ENCODE data around the gene LMNA. TPM values are rescaled to one million over a fixed set of nuclear protein-coding genes. Genes with fewer than 3 reads are reported as not detected.
"Not testable (repeated sequence)": the region's sequence is repeated elsewhere in the genome, so short reads cannot be mapped to it uniquely, and the experiment has no call there.

LMNA gene
- total and polyA plus RNA-seq, 7 donors: 108 to 241 (median 187) TPM

DNA sequence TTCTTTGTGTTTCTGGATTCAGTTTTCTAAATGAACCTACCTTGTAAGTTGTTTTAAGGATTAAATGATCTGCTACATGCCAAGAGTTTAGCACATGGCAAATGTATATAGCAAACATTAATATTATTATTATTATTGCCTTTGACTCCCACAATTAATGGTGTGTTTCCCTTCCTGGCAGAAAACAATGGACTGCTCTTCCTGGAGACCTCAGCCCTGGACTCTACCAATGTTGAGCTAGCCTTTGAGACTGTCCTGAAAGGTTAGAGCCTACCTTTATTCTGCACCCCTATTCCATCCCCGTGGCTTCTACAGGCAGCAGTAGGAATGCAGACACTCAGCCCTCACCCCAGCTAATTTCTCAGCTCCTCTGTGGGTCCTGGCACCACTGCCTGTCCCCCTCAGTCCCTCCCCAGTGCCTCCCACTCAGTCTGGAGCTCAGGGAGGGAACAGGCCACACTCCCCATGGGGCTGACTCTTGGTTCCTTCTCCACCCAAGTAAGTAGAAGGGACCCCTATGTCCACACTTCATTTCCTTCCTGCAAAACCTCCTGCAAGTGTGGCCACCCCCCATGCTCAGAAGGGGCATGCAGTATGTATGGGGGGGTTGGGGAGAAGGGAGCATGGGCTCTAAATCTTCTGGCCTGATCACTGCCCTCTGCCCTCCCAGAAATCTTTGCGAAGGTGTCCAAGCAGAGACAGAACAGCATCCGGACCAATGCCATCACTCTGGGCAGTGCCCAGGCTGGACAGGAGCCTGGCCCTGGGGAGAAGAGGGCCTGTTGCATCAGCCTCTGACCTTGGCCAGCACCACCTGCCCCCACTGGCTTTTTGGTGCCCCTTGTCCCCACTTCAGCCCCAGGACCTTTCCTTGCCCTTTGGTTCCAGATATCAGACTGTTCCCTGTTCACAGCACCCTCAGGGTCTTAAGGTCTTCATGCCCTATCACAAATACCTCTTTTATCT is 44.7 kb upstream of the LMNA start:
- no peaks in the 10 kb centered on the region for H3K4me1 ChIP-seq
- WGBS, 2 donors: 85 to 88% methylated on average over 3 of the region's 3 CpGs
- no peak for DNase-seq
- H3K27me3 ChIP-seq: peaks cover 0 to 13% (median 0%) of the 10 kb centered on the region in 3 donors
- no peaks in the 10 kb centered on the region for H3K36me3 ChIP-seq
- no peak overlapping the region for H3K27ac ChIP-seq
- no peak for TF ChIP-seq EP300 (IDR thresholded peaks at IDR 0.05)
- TF ChIP-seq POLR2AphosphoS5 (IDR thresholded peaks at IDR 0.05): no peak
- TF ChIP-seq POLR2A (IDR thresholded peaks at IDR 0.05): no peak
- TF ChIP-seq, protein P1, sequence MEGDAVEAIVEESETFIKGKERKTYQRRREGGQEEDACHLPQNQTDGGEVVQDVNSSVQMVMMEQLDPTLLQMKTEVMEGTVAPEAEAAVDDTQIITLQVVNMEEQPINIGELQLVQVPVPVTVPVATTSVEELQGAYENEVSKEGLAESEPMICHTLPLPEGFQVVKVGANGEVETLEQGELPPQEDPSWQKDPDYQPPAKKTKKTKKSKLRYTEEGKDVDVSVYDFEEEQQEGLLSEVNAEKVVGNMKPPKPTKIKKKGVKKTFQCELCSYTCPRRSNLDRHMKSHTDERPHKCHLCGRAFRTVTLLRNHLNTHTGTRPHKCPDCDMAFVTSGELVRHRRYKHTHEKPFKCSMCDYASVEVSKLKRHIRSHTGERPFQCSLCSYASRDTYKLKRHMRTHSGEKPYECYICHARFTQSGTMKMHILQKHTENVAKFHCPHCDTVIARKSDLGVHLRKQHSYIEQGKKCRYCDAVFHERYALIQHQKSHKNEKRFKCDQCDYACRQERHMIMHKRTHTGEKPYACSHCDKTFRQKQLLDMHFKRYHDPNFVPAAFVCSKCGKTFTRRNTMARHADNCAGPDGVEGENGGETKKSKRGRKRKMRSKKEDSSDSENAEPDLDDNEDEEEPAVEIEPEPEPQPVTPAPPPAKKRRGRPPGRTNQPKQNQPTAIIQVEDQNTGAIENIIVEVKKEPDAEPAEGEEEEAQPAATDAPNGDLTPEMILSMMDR (IDR thresholded peaks at IDR 0.05): no peak
- intact Hi-C loops (cut with DNase I): no loop called here
- no peak overlapping the region for H3K4me3 ChIP-seq
- H3K9me3 ChIP-seq: no peaks in the 10 kb centered on the region

DNA sequence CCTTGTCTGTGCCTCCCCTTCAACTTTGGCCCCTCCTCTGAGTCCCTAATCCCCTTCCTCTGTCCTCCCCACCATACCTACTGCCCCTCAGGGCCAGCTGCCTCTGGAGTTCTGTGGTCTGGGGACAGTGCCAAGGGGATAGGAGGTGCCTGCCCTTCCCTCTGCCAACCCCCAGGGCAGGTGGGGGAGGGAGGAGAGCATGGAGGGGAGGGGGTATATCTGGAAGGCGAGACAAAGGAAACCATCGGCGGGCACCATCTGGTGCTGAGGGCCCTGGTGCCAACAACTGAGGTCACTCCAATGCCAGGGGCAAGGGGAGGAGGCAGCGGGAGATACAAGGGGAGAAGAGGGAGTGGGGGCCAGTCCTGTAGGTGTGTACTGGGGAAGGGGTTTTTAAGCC is 44.0 kb upstream of the LMNA start:
- intact Hi-C loops (cut with DNase I): no loop called here
- TF ChIP-seq, protein P1 (IDR thresholded peaks at IDR 0.05): no peak
- no peak for TF ChIP-seq EP300 (IDR thresholded peaks at IDR 0.05)
- no peak for TF ChIP-seq POLR2AphosphoS5 (IDR thresholded peaks at IDR 0.05)
- no peak for TF ChIP-seq POLR2A (IDR thresholded peaks at IDR 0.05)
- WGBS, 2 donors: 69 to 74% methylated on average over 4 of the region's 4 CpGs

DNA sequence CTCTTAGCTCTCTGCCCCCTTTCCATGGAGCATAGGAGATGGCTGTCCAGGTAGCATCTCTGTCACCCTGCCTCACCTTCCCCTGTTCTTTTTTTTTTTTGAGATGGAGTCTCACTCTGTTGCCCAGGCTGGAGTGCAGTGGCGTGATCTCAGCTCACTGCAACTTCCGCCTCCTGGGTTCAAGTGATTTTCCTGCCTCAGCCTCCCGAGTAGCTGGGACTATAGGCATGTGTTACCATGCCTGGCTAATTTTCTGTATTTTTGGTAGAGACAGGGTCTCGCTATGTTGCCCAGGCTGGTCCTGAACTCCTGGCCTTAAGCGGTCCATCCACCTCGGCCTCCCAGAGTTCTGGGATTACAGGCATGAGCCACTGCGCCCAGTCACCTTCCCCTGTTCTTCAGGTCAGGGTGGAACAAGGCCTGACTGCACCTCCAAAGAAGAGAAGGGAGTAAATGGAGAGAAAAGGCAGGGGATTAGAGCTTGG is 43.1 kb upstream of the LMNA start:
- H3K27me3 ChIP-seq: peaks cover 0 to 13% (median 0%) of the 10 kb centered on the region in 3 donors
- intact Hi-C loops (cut with DNase I); DNase-seq; H3K4me3 ChIP-seq; H3K36me3 ChIP-seq; H3K9me3 ChIP-seq; H3K27ac ChIP-seq: not testable (repeated sequence)
- peaks cover 0 to 15% (median 7%) of the 10 kb centered on the region in 4 donors for H3K4me1 ChIP-seq
- WGBS, 2 donors: 92 to 94% methylated on average over 7 of the region's 7 CpGs

More for the DNA sequence above, 44.0 kb upstream of the LMNA start:
- Histone ChIP-seq H3K9me3 (no peaks in the 10 kb centered on the region), H3K36me3 (no peaks in the 10 kb centered on the region), H3K4me1 (peaks cover 0 to 7% (median 0%) of the 10 kb centered on the region in 4 donors), H3K27ac (no peak overlapping the region), H3K4me3 (no peak overlapping the region), H3K27me3 (peaks cover 0 to 13% (median 0%) of the 10 kb centered on the region in 3 donors)
- no peak for DNase-seq

DNA sequence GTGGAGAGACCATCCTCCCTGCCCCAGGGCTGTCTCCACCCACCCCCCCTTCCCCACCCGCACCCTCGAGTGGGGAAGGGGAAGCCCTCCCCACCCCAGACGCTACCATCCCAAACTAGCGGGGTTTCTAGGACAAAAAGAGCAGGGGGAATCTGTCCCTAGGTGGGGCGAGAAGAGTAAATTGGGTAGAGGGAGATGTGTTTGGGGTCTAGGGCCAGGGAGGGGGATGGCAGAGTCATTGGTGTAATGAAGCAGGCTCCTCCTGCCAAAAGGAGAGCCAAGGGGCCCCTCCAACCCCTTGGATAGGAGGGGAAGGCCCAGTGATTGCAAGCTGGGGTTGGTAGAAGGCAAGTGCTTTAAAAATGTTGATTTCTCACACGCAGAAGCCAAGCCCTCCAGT is 42.3 kb upstream of the LMNA start:
- 67 to 76% methylated on average over 6 of the region's 6 CpGs for WGBS, 2 donors
- Histone ChIP-seq H3K27ac (no peak overlapping the region), H3K4me1 (peaks cover 0 to 16% (median 11%) of the 10 kb centered on the region in 4 donors), H3K9me3 (no peaks in the 10 kb centered on the region), H3K4me3 (no peak overlapping the region), H3K27me3 (peaks cover 0 to 13% (median 0%) of the 10 kb centered on the region in 3 donors), H3K36me3 (no peaks in the 10 kb centered on the region)
- DNase-seq: no peak
- intact Hi-C loops (cut with DNase I): no loop called here
- TF ChIP-seq EP300 (IDR thresholded peaks at IDR 0.05) (no peak), POLR2AphosphoS5 (IDR thresholded peaks at IDR 0.05) (no peak), POLR2A (IDR thresholded peaks at IDR 0.05) (no peak)
- TF ChIP-seq, protein P1 (IDR thresholded peaks at IDR 0.05): no peak

DNA sequence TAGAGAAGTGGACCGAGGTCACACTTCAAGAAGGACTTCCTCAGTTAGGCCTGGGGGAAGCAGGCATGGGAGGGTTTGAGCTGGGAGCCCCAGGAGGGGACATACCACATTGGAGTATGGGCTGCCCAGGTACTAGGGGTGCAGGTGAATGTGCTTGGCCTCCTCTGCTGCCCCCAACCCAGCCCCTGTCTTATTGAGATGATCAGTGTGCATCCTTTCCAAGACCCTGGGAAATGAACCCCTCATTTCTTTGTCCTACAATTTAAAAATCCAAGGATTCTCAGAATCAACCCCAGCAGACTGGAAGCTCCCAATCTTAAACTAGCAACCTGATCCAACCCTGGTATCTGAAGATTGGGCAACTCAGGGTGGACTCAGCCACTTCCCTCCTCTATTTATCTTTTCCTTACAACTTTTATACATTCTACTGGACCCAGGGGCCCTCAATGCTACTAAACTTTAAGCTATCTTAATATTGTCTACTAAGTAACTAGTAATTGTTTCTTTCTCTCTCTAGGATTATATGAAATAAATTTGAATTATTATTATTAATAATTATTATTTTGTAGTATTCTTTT is 41.3 kb upstream of the LMNA start:
- Histone ChIP-seq H3K36me3 (no peaks in the 10 kb centered on the region), H3K27me3 (peaks cover 0 to 13% (median 0%) of the 10 kb centered on the region in 3 donors), H3K4me3 (no peak overlapping the region), H3K27ac (no peak overlapping the region), H3K9me3 (no peaks in the 10 kb centered on the region), H3K4me1 (peaks cover 0 to 16% (median 12%) of the 10 kb centered on the region in 4 donors)
- intact Hi-C loops (cut with DNase I): no loop called here
- TF ChIP-seq POLR2AphosphoS5 (IDR thresholded peaks at IDR 0.05): no peak
- TF ChIP-seq POLR2A (IDR thresholded peaks at IDR 0.05): no peak
- TF ChIP-seq, protein P1 (IDR thresholded peaks at IDR 0.05): no peak
- TF ChIP-seq EP300 (IDR thresholded peaks at IDR 0.05): no peak
- 27 to 37% methylated on average over 1 of the region's 1 CpG for WGBS, 2 donors
- DNase-seq: no peak

All from sigmoid colon (tissue), 7 donors.